ENCODE results near the gene SNN. TPM values are rescaled to one million over a fixed set of nuclear protein-coding genes. Genes with fewer than 3 reads are reported as not detected.
A peak's percentile ranks its signal among the peaks of the same experiment; 100 is the strongest.

SNN gene
- polyA plus RNA-seq, 3 donors from 2014 or later: 2.4 to 11.1 (median 4.9) TPM

- peaks cover 5 to 35% of the 10 kb centered on the region in 2 donors for H3K4me1 Mint-ChIP-seq
- no peaks in the 10 kb centered on the region for H3K9me3 Mint-ChIP-seq
- H3K27ac Mint-ChIP-seq: peak overlapping the region in 3 of 6 donors; percentile 13 to 69 (median 23)
- peaks cover 0 to 2% (median 0%) of the 10 kb centered on the region in 3 donors for H3K27me3 Mint-ChIP-seq (ENCODE audit: low read depth in 3 of 3)
- no peak for DNase-seq
- H3K4me3 Mint-ChIP-seq: no peak overlapping the region
- H3K36me3 Mint-ChIP-seq: peaks cover 19 to 30% (median 22%) of the 10 kb centered on the region in 3 donors
Measured at GRCh38 chr16:11717811-11718210, 49.6 kb downstream of the SNN start.

- Mint-ChIP-seq H3K27me3 (ENCODE audit: low read depth in 3 of 3) (peaks cover 0 to 2% (median 0%) of the 10 kb centered on the region in 3 donors), H3K27ac (no peak overlapping the region), H3K4me1 (peaks cover 5 to 41% of the 10 kb centered on the region in 2 donors), H3K9me3 (no peaks in the 10 kb centered on the region), H3K4me3 (no peak overlapping the region), H3K36me3 (peaks cover 17 to 37% (median 22%) of the 10 kb centered on the region in 3 donors)
- no peak for DNase-seq
Measured at GRCh38 chr16:11719171-11719570, 50.9 kb downstream of the SNN start.

GRCh38 chr16:11719762-11720161 is 51.5 kb downstream of the SNN start:
- Mint-ChIP-seq H3K9me3 (no peaks in the 10 kb centered on the region), H3K4me1 (peaks cover 3 to 37% of the 10 kb centered on the region in 2 donors), H3K27ac (peak overlapping the region in 2 of 6 donors; percentile 69 to 75), H3K27me3 (ENCODE audit: low read depth in 3 of 3) (peaks cover 0 to 2% (median 0%) of the 10 kb centered on the region in 3 donors), H3K4me3 (no peak overlapping the region), H3K36me3 (peaks cover 17 to 38% (median 19%) of the 10 kb centered on the region in 3 donors)
- no peak for DNase-seq

- H3K27me3 Mint-ChIP-seq (ENCODE audit: low read depth in 3 of 3): peaks cover 0 to 2% (median 0%) of the 10 kb centered on the region in 3 donors
- no peak for DNase-seq
- no peaks in the 10 kb centered on the region for H3K9me3 Mint-ChIP-seq
- peak overlapping the region in 2 of 6 donors; percentile 5 to 21 for H3K27ac Mint-ChIP-seq
- no peak overlapping the region for H3K4me3 Mint-ChIP-seq
- H3K4me1 Mint-ChIP-seq: peaks cover 3 to 35% of the 10 kb centered on the region in 2 donors
- peaks cover 19 to 37% (median 20%) of the 10 kb centered on the region in 3 donors for H3K36me3 Mint-ChIP-seq
Measured at GRCh38 chr16:11721781-11722467, 53.7 kb downstream of the SNN start.

GRCh38 chr16:11722468-11722808 is 54.2 kb downstream of the SNN start:
- no peak for DNase-seq
- Mint-ChIP-seq H3K27ac (peak overlapping the region in 2 of 6 donors; percentile 5 to 21), H3K4me1 (peaks cover 5 to 35% of the 10 kb centered on the region in 2 donors), H3K36me3 (peaks cover 19 to 37% (median 20%) of the 10 kb centered on the region in 3 donors), H3K27me3 (ENCODE audit: low read depth in 3 of 3) (peaks cover 0 to 2% (median 0%) of the 10 kb centered on the region in 3 donors), H3K4me3 (no peak overlapping the region), H3K9me3 (no peaks in the 10 kb centered on the region)

GRCh38 chr16:11725457-11725856 is 57.2 kb downstream of the SNN start:
- Mint-ChIP-seq H3K27me3 (ENCODE audit: low read depth in 3 of 3) (no peaks in the 10 kb centered on the region), H3K36me3 (peaks cover 17 to 39% (median 21%) of the 10 kb centered on the region in 3 donors), H3K4me3 (no peak overlapping the region), H3K4me1 (peaks cover 16 to 44% of the 10 kb centered on the region in 2 donors), H3K27ac (peak overlapping the region in 1 of 6 donors; percentile 35), H3K9me3 (no peaks in the 10 kb centered on the region)
- DNase-seq: no peak

- peaks cover 17 to 39% (median 23%) of the 10 kb centered on the region in 3 donors for H3K36me3 Mint-ChIP-seq
- peaks cover 16 to 47% of the 10 kb centered on the region in 2 donors for H3K4me1 Mint-ChIP-seq
Measured at GRCh38 chr16:11726008-11726407, 57.8 kb downstream of the SNN start.

GRCh38 chr16:11727796-11728543 is 59.7 kb downstream of the SNN start:
- Mint-ChIP-seq H3K4me1 (peaks cover 16 to 46% of the 10 kb centered on the region in 2 donors), H3K36me3 (peaks cover 11 to 45% (median 26%) of the 10 kb centered on the region in 3 donors), H3K9me3 (no peaks in the 10 kb centered on the region), H3K4me3 (no peak overlapping the region), H3K27ac (peak overlapping the region in 1 of 6 donors; percentile 40), H3K27me3 (ENCODE audit: low read depth in 3 of 3) (no peaks in the 10 kb centered on the region)
- DNase-seq: no peak

More at GRCh38 chr16:11726008-11726407, 57.8 kb downstream of the SNN start:
- DNase-seq: no peak
- H3K4me3 Mint-ChIP-seq: no peak overlapping the region
- no peaks in the 10 kb centered on the region for H3K9me3 Mint-ChIP-seq
- no peaks in the 10 kb centered on the region for H3K27me3 Mint-ChIP-seq (ENCODE audit: low read depth in 3 of 3)
- H3K27ac Mint-ChIP-seq: no peak overlapping the region

Other genes with a start within 250 kb of the SNN start
- gene LITAF, start 81.5 kb upstream of the SNN start, polyA plus RNA-seq: 1,000 to 10,000 TPM; 1,031 to 1,827 (median 1,086) TPM
- 10 to 100 TPM; 35.6 to 57.2 (median 46.9) TPM for gene TXNDC11, start 74.4 kb downstream of the SNN start, polyA plus RNA-seq
- 10 to 100 TPM; 20.3 to 34.2 (median 29.2) TPM for gene ZC3H7A, start 128.8 kb downstream of the SNN start, polyA plus RNA-seq
- 100 to 1,000 TPM in 2 of 3 donors, 10 to 100 TPM in 1; 37.4 to 206 (median 161) TPM for gene RSL1D1, start 183.1 kb downstream of the SNN start, polyA plus RNA-seq
- gene GSPT1, start 247.5 kb downstream of the SNN start, polyA plus RNA-seq: 10 to 100 TPM; 45.6 to 63.0 (median 58.7) TPM

All from immature natural killer cell (primary cell).